ENCODE measurements around the gene JARID2. TPM values are rescaled to one million over a fixed set of nuclear protein-coding genes. Genes with fewer than 3 reads are reported as not detected.

The JARID2 gene
- total RNA-seq, 1 experiment from 2014 or later: 180 TPM

- TF ChIP-seq MLX (CRISPR knock-in tag; IDR thresholded peaks at IDR 0.05) (no peak), SMAD4 (CRISPR knock-in tag; IDR thresholded peaks at IDR 0.05) (no peak), ARID4B (CRISPR knock-in tag; IDR thresholded peaks at IDR 0.05; ENCODE audit: borderline replicate concordance) (no peak), ZNF423 (CRISPR knock-in tag; IDR thresholded peaks at IDR 0.05) (no peak), HMGXB4 (CRISPR knock-in tag; IDR thresholded peaks at IDR 0.05) (no peak), SMAD3 (CRISPR knock-in tag; IDR thresholded peaks at IDR 0.05; ENCODE audit: borderline replicate concordance) (no peak), FOXJ3 (CRISPR knock-in tag; IDR thresholded peaks at IDR 0.05; ENCODE audit: borderline replicate concordance) (no peak), IRF2 (CRISPR knock-in tag; IDR thresholded peaks at IDR 0.05; ENCODE audit: borderline replicate concordance, low read depth) (no peak)
- TF ChIP-seq, protein P1, sequence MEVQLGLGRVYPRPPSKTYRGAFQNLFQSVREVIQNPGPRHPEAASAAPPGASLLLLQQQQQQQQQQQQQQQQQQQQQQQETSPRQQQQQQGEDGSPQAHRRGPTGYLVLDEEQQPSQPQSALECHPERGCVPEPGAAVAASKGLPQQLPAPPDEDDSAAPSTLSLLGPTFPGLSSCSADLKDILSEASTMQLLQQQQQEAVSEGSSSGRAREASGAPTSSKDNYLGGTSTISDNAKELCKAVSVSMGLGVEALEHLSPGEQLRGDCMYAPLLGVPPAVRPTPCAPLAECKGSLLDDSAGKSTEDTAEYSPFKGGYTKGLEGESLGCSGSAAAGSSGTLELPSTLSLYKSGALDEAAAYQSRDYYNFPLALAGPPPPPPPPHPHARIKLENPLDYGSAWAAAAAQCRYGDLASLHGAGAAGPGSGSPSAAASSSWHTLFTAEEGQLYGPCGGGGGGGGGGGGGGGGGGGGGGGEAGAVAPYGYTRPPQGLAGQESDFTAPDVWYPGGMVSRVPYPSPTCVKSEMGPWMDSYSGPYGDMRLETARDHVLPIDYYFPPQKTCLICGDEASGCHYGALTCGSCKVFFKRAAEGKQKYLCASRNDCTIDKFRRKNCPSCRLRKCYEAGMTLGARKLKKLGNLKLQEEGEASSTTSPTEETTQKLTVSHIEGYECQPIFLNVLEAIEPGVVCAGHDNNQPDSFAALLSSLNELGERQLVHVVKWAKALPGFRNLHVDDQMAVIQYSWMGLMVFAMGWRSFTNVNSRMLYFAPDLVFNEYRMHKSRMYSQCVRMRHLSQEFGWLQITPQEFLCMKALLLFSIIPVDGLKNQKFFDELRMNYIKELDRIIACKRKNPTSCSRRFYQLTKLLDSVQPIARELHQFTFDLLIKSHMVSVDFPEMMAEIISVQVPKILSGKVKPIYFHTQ (CRISPR knock-in tag; IDR thresholded peaks at IDR 0.05): no peak
- TF ChIP-seq, protein P2, sequence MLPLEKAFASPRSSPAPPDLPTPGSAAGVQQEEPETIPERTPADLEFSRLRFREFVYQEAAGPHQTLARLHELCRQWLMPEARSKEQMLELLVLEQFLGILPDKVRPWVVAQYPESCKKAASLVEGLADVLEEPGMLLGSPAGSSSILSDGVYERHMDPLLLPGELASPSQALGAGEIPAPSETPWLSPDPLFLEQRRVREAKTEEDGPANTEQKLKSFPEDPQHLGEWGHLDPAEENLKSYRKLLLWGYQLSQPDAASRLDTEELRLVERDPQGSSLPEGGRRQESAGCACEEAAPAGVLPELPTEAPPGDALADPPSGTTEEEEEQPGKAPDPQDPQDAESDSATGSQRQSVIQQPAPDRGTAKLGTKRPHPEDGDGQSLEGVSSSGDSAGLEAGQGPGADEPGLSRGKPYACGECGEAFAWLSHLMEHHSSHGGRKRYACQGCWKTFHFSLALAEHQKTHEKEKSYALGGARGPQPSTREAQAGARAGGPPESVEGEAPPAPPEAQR (CRISPR knock-in tag; IDR thresholded peaks at IDR 0.05): no peak
- TF ChIP-seq, protein P3, sequence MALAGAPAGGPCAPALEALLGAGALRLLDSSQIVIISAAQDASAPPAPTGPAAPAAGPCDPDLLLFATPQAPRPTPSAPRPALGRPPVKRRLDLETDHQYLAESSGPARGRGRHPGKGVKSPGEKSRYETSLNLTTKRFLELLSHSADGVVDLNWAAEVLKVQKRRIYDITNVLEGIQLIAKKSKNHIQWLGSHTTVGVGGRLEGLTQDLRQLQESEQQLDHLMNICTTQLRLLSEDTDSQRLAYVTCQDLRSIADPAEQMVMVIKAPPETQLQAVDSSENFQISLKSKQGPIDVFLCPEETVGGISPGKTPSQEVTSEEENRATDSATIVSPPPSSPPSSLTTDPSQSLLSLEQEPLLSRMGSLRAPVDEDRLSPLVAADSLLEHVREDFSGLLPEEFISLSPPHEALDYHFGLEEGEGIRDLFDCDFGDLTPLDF (CRISPR knock-in tag; IDR thresholded peaks at IDR 0.05): no peak
- TF ChIP-seq, protein P4, sequence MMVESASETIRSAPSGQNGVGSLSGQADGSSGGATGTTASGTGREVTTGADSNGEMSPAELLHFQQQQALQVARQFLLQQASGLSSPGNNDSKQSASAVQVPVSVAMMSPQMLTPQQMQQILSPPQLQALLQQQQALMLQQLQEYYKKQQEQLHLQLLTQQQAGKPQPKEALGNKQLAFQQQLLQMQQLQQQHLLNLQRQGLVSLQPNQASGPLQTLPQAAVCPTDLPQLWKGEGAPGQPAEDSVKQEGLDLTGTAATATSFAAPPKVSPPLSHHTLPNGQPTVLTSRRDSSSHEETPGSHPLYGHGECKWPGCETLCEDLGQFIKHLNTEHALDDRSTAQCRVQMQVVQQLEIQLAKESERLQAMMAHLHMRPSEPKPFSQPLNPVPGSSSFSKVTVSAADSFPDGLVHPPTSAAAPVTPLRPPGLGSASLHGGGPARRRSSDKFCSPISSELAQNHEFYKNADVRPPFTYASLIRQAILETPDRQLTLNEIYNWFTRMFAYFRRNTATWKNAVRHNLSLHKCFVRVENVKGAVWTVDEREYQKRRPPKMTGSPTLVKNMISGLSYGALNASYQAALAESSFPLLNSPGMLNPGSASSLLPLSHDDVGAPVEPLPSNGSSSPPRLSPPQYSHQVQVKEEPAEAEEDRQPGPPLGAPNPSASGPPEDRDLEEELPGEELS (CRISPR knock-in tag; IDR thresholded peaks at IDR 0.05): no peak
- TF ChIP-seq, protein P5, sequence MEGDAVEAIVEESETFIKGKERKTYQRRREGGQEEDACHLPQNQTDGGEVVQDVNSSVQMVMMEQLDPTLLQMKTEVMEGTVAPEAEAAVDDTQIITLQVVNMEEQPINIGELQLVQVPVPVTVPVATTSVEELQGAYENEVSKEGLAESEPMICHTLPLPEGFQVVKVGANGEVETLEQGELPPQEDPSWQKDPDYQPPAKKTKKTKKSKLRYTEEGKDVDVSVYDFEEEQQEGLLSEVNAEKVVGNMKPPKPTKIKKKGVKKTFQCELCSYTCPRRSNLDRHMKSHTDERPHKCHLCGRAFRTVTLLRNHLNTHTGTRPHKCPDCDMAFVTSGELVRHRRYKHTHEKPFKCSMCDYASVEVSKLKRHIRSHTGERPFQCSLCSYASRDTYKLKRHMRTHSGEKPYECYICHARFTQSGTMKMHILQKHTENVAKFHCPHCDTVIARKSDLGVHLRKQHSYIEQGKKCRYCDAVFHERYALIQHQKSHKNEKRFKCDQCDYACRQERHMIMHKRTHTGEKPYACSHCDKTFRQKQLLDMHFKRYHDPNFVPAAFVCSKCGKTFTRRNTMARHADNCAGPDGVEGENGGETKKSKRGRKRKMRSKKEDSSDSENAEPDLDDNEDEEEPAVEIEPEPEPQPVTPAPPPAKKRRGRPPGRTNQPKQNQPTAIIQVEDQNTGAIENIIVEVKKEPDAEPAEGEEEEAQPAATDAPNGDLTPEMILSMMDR (IDR thresholded peaks at IDR 0.05): no peak
Measured at GRCh38 chr6:15380351-15380750, 134.5 kb downstream of the JARID2 start (continued).

Measured in WTC11 (cell line).